Measurements from ENCODE around the gene MACROD2.

The MACROD2 gene

DNA sequence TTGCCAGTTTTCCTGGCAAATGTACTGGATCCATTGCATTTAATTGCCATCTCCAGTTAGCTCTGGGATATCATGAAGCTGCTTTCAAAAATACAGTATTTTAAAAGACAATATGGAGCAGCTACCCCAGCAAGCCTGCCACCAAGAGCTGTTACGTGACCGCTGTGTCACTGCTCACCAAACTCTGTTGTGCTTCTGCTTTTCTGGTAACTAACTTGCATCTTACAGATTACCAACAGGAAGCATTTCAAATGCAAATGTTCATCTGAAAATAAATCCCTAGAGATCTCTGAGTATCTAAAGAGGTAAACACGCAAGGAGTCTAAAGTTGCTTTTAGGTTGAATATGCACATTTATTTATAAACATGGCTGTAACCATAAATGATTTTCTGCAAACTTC lies 1569.7 kb downstream of the MACROD2 start:
- no peak overlapping the region for H3K4me3 ChIP-seq (ENCODE audit: low read depth, low read length)
- TF ChIP-seq, protein P1, sequence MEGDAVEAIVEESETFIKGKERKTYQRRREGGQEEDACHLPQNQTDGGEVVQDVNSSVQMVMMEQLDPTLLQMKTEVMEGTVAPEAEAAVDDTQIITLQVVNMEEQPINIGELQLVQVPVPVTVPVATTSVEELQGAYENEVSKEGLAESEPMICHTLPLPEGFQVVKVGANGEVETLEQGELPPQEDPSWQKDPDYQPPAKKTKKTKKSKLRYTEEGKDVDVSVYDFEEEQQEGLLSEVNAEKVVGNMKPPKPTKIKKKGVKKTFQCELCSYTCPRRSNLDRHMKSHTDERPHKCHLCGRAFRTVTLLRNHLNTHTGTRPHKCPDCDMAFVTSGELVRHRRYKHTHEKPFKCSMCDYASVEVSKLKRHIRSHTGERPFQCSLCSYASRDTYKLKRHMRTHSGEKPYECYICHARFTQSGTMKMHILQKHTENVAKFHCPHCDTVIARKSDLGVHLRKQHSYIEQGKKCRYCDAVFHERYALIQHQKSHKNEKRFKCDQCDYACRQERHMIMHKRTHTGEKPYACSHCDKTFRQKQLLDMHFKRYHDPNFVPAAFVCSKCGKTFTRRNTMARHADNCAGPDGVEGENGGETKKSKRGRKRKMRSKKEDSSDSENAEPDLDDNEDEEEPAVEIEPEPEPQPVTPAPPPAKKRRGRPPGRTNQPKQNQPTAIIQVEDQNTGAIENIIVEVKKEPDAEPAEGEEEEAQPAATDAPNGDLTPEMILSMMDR (IDR thresholded peaks at IDR 0.05; ENCODE audit: insufficient read depth, low read depth, low read length, missing control alignments) = no peak
- DNase-seq (ENCODE audit: low read depth) = peak; percentile 75

DNA sequence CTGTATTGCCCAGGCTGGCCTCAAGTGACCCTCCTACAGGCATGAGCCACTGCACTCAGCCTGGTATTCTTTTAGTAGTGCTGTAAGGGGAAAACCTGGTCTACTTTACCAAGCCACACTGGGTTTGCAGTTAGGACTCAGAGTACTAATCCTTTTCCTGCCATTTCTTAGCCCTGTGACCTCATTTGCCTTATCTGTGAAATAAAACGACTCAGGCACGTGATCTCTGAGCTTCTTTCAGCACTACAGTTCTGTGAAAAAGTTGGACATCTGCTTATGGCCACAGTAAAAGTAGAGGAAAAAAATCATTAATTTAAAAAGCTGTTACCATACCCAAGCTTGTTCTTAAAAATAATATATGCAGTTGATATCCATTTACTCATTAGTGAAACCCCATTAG lies 1570.5 kb downstream of the MACROD2 start:
- TF ChIP-seq, protein P1 (IDR thresholded peaks at IDR 0.05; ENCODE audit: insufficient read depth, low read depth, low read length, missing control alignments) = no peak
- no peak overlapping the region for H3K4me3 ChIP-seq (ENCODE audit: low read depth, low read length)
- no peak for DNase-seq (ENCODE audit: low read depth)

DNA sequence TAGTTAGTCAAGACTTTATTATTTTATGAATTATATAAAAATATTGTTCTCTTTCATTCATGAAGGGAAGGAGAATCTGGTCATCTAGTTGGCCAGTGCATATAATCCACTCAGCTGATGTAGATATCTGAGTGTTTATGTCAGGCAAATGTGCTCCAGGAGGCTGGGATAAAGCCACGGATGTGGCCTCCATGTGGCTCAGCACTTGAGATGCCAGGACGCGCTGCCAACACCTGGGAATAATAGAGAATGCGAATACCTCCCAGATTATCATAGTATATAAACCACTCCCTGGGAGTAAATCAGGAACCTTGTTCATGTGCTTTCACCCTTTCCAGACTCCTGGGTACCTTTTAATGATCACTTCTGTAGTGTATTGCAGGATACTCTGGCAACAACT lies 1571.9 kb downstream of the MACROD2 start:
- DNase-seq (ENCODE audit: low read depth) = no peak
- H3K4me3 ChIP-seq (ENCODE audit: low read depth, low read length) = no peak overlapping the region
- TF ChIP-seq, protein P1 (IDR thresholded peaks at IDR 0.05; ENCODE audit: insufficient read depth, low read depth, low read length, missing control alignments) = no peak

DNA sequence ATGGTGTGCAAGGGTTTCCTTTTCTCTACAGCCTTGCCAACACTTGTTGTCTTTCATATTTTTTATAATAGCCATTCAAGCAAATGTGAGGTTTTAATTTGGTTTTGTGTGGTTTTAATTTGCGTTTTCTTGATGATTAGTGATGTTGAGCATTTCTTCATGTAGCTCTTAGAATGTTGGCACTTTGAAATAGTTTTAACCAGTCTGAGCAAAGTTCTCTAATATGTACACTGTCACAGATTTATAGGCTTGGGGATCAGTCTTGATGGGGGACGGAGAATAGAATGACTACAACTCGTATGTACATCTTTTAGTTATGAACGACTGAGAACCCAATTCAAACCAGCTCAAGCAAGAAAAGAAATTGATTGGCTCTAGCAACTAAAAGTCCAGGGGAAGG lies 1574.8 kb downstream of the MACROD2 start:
- TF ChIP-seq, protein P1 (IDR thresholded peaks at IDR 0.05; ENCODE audit: insufficient read depth, low read depth, low read length, missing control alignments) = no peak
- H3K4me3 ChIP-seq (ENCODE audit: low read depth, low read length) = no peak overlapping the region
- DNase-seq (ENCODE audit: low read depth) = no peak

DNA sequence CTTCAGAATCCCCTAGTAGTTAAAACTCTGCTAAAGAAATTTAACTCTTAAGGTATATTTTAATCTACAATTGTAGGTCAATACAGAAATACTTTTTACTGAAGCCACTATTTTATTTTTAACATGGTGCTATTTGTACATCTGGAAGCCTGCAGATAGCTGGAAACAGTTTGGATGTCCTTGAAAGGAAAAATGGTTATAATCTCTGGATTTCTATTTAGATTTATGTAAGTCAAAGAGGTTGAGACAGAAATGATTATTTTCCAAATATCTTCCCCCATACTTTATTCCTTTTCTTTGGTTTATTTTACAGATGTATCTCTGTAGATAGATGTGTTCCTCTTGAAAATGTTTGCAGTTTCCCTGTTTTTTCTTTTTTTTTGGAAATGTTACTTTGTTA lies 1575.7 kb downstream of the MACROD2 start:
- no peak for DNase-seq (ENCODE audit: low read depth)
- H3K4me3 ChIP-seq (ENCODE audit: low read depth, low read length) = no peak overlapping the region
- TF ChIP-seq, protein P1 (IDR thresholded peaks at IDR 0.05; ENCODE audit: insufficient read depth, low read depth, low read length, missing control alignments) = no peak

DNA sequence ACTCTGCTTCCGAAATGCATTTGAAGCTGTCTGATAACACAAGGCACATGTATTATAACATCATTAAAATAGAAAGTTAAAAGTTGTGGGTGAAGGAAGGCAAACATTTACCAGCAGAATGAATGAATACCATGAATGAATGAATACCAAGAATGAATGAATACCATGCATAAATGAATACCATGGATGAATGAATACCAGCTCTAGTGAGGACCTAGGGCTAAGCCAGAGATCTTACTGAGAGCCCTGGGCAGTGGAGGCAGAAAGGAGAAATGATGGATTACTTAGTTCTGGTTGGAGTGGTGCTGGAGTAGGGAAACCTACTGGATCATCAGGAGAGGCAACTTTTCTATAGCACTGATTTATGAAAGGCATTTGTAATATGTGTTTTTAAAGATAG lies 1579.9 kb downstream of the MACROD2 start:
- DNase-seq (ENCODE audit: low read depth) = no peak
- no peak overlapping the region for H3K4me3 ChIP-seq (ENCODE audit: low read depth, low read length)
- TF ChIP-seq, protein P1 (IDR thresholded peaks at IDR 0.05; ENCODE audit: insufficient read depth, low read depth, low read length, missing control alignments) = no peak

DNA sequence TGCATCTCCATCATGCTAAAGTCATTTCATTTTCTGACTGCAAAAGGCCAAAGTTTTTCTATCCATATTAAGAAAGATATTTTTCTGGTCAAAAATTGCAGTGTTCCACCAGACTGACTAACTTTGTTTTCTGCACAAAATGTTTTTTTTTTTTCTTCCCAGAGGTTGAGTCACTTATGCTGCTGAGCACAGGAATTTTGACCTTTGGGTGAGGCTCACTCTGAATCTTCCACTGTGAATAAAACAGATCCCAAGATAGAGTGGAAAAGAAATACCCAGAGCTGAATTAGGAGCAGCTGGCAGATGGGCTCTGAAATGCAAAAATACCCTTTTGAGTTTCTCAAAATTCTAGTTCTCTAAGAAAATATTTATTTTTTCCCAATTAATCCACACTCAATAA lies 1581.1 kb downstream of the MACROD2 start:
- H3K4me3 ChIP-seq (ENCODE audit: low read depth, low read length) = no peak overlapping the region
- TF ChIP-seq, protein P1 (IDR thresholded peaks at IDR 0.05; ENCODE audit: insufficient read depth, low read depth, low read length, missing control alignments) = no peak
- no peak for DNase-seq (ENCODE audit: low read depth)
